ENCODE results near the gene BMP5. TPM values are rescaled to one million over a fixed set of nuclear protein-coding genes. Genes with fewer than 3 reads are reported as not detected.

The BMP5 gene
- polyA plus RNA-seq, 3 donors: not detected

DNA sequence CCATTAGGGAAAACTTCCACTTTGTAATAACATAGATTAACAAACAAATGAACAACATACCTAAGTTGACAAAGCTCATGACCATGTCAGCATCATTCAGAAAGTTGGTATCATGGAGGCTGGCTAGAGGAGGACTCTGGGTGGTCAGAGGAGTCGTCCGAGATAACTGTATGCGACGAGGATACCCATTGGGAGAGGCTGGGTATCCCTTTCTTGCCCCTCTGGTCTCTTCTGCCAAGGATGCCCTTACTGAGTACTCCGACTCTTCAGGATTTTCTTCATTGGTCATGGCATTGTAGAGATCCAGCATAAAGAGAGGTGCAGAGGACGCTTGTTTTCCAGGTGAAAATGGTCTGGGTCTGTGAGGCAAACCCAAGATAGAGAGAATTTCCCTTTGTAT lies 1.1 kb downstream of the BMP5 start:
- no peak overlapping the region for H3K9ac ChIP-seq (ENCODE audit: insufficient read depth, low read length, poor library complexity, severe bottlenecking)
- no peaks in the 10 kb centered on the region for H3K36me3 Mint-ChIP-seq
- intact Hi-C loops (cut with micrococcal nuclease): no loop called here

DNA sequence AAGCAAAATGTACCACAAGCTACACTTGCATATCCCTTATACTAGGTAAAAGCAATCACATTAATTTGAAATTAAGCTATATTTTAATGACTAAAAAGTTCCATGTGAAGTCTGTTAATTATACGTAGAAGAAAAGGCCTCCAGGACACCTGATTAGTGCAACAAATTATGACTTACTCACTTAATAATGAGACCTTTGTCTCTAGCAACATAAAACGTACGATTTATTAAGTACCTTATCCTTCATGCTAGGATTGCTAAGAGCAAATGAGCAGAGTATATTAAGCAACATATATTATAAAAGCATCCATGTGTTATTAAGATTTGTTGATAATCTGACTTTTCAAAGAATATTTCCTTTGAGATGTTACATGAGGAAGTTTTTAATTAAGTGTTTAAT lies 2.5 kb downstream of the BMP5 start:
- H3K27ac ChIP-seq (ENCODE audit: low read depth in 1 of 2, low read length in 2 of 2): no peak overlapping the region
- TF ChIP-seq, protein P1, sequence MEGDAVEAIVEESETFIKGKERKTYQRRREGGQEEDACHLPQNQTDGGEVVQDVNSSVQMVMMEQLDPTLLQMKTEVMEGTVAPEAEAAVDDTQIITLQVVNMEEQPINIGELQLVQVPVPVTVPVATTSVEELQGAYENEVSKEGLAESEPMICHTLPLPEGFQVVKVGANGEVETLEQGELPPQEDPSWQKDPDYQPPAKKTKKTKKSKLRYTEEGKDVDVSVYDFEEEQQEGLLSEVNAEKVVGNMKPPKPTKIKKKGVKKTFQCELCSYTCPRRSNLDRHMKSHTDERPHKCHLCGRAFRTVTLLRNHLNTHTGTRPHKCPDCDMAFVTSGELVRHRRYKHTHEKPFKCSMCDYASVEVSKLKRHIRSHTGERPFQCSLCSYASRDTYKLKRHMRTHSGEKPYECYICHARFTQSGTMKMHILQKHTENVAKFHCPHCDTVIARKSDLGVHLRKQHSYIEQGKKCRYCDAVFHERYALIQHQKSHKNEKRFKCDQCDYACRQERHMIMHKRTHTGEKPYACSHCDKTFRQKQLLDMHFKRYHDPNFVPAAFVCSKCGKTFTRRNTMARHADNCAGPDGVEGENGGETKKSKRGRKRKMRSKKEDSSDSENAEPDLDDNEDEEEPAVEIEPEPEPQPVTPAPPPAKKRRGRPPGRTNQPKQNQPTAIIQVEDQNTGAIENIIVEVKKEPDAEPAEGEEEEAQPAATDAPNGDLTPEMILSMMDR (IDR thresholded peaks at IDR 0.05): no peak
- intact Hi-C loops (cut with micrococcal nuclease): no loop called here
- no peak overlapping the region for H3K9ac ChIP-seq (ENCODE audit: insufficient read depth, low read length, poor library complexity, severe bottlenecking)
- no peaks in the 10 kb centered on the region for H3K27me3 ChIP-seq (ENCODE audit: control insufficient read depth in 2 of 2, insufficient read depth in 2 of 2, low read length in 2 of 2)
- Mint-ChIP-seq H3K9me3 (no peaks in the 10 kb centered on the region), H3K4me1 (no peaks in the 10 kb centered on the region), H3K27ac (no peak overlapping the region), H3K27me3 (ENCODE audit: low read depth in 3 of 3) (no peaks in the 10 kb centered on the region), H3K4me3 (no peak overlapping the region), H3K36me3 (no peaks in the 10 kb centered on the region)
- no peak overlapping the region for H3K4me2 ChIP-seq (replicated peaks; ENCODE audit: extremely low read depth, low read length, poor library complexity, severe bottlenecking)
- no peaks in the 10 kb centered on the region for H3K36me3 ChIP-seq (replicated peaks in 1 of 2; ENCODE audit: control insufficient read depth in 1 of 2, insufficient read depth in 2 of 2, low read length in 2 of 2)
- WGBS (ENCODE audit: insufficient coverage): no CpG with 5 or more reads among the region's 3 CpGs
- H4K20me1 ChIP-seq (ENCODE audit: insufficient read depth, low read length): no peaks in the 10 kb centered on the region
- no peaks in the 10 kb centered on the region for H3K4me1 ChIP-seq (ENCODE audit: control insufficient read depth in 1 of 2, insufficient read depth in 2 of 2, low read length in 2 of 2)
- H3K9me3 ChIP-seq (replicated peaks in 1 of 2; ENCODE audit: control insufficient read depth in 1 of 2, insufficient read depth in 1 of 2, low read length in 2 of 2): no peaks in the 10 kb centered on the region
- H3K4me3 ChIP-seq (replicated peaks in 1 of 3; ENCODE audit: low read depth in 2 of 3, low read length in 3 of 3): no peak overlapping the region
- no peaks in the 10 kb centered on the region for H3K79me2 ChIP-seq (ENCODE audit: insufficient read depth, low read length)
- no peak for DNase-seq
- H2AFZ ChIP-seq (ENCODE audit: insufficient read depth, low read depth, low read length, poor library complexity, severe bottlenecking): no peak overlapping the region

More for the DNA sequence above, 1.1 kb downstream of the BMP5 start:
- Histone ChIP-seq H3K4me1 (ENCODE audit: control insufficient read depth in 1 of 2, insufficient read depth in 2 of 2, low read length in 2 of 2) (no peaks in the 10 kb centered on the region), H3K9me3 (replicated peaks in 1 of 2; ENCODE audit: control insufficient read depth in 1 of 2, insufficient read depth in 1 of 2, low read length in 2 of 2) (no peaks in the 10 kb centered on the region), H3K79me2 (ENCODE audit: insufficient read depth, low read length) (no peaks in the 10 kb centered on the region), H3K36me3 (replicated peaks in 1 of 2; ENCODE audit: control insufficient read depth in 1 of 2, insufficient read depth in 2 of 2, low read length in 2 of 2) (no peaks in the 10 kb centered on the region), H3K27me3 (ENCODE audit: control insufficient read depth in 2 of 2, insufficient read depth in 2 of 2, low read length in 2 of 2) (no peaks in the 10 kb centered on the region), H3K4me3 (replicated peaks in 1 of 3; ENCODE audit: low read depth in 2 of 3, low read length in 3 of 3) (no peak overlapping the region), H3K4me2 (replicated peaks; ENCODE audit: extremely low read depth, low read length, poor library complexity, severe bottlenecking) (no peak overlapping the region), H2AFZ (ENCODE audit: insufficient read depth, low read depth, low read length, poor library complexity, severe bottlenecking) (no peak overlapping the region), H4K20me1 (ENCODE audit: insufficient read depth, low read length) (no peaks in the 10 kb centered on the region), H3K27ac (ENCODE audit: low read depth in 1 of 2, low read length in 2 of 2) (no peak overlapping the region)
- H3K27me3 Mint-ChIP-seq (ENCODE audit: low read depth in 3 of 3): no peaks in the 10 kb centered on the region
- no peak overlapping the region for H3K4me3 Mint-ChIP-seq
- H3K27ac Mint-ChIP-seq: no peak overlapping the region
- DNase-seq: no peak
- H3K9me3 Mint-ChIP-seq: no peaks in the 10 kb centered on the region
- no peaks in the 10 kb centered on the region for H3K4me1 Mint-ChIP-seq
- WGBS (ENCODE audit: insufficient coverage): 86% methylated on average over 6 of the region's 6 CpGs
- TF ChIP-seq, protein P1 (IDR thresholded peaks at IDR 0.05): no peak

Measured in CD14-positive monocyte (primary cell).